GM20431 (cell line): ENCODE measurements around the gene TMEM185B.

Experiments
- in situ Hi-C: fragments of 300-500 bp; cut with MseI, MboI; formaldehyde crosslinking; loops from one replicate; pipeline ENCODE4 v1.15.0; 2020; ENCODE audit warnings: low sequenced_read_pairs; ENCODE audit not compliant: unreplicated experiment

The TMEM185B gene

GRCh38 chr2:120210270-120210693, 12.9 kb downstream of the TMEM185B start:
- in situ Hi-C loops = loop anchor here (25.0 kb wide), 1 partner anchor 102 kb away; no protein-coding TSS in a partner anchor

DNA sequence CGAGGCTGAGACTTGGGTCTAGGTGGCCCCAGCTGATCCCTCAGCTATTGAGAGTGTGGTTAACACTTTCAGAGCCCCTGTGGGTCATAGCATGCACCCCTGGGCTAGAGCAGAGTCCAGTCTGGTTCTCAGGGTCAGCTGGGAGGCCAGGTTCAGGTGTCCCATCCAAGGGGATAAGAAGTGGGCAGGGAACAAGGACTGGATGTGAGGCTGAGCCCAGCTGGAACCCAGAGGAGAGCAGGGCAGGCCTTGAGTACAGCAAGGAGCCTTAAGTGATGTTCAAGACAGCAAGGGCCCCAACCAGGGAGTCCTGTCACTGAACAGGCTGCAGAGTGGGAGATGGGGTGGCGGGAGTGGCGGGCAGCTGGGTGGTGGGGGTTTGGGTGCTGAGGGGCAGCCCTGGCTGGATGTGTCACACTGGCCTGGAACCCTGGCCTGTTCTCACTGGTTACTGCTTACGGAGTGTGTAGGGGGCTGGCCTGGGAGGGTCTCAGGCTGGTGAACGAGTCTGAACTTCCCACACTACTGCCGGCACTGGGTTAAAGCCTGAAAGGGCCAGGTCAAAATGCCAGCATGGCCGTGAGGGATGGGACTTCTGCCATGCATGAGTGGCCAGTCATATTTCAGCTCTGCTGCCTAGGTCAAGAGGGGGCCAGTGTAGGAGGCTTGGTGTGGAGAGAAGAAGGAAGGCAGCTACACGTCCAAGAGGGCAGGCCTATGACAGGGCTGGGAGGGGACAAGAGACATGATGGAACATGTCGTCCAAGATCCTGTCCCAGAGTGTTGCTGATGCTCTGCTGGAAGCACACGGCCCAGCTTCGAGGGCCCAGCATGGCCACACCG, 13.6 kb downstream of the TMEM185B start:
- in situ Hi-C loops = loop anchor here (25.0 kb wide), 1 partner anchor 103 kb away; no protein-coding TSS in a partner anchor

- in situ Hi-C loops = loop anchor here (25.0 kb wide), 1 partner anchor 104 kb away; no protein-coding TSS in a partner anchor
These were observed 14.5 kb downstream of the TMEM185B start for GRCh38 chr2:120208381-120209353.

DNA sequence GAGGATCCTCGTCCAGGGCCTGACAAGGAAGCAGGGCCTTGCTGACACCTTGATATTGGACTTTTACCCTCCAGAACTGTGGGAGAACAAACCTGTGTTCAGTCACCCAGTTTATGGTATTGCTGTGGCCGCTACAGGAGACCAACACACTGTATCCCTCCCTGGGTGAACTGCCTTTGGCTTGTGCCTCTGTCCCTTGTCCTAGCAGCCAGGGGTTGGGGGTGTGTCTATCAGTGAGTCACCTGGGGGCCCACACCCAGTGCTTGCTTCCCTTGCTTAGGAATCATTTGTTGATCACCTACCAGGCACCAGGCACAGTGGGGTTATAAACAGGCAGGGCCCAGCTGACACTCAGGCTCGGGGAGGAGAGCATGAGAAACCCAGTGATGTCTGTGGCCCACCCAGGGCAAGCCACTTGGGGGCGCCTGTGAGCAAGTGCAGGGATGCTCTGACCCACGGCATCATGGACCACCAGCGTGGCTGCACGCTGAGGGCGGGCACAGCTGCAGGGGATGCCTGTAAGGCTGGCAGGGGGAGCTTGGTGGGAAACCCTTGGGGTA, 17.1 kb downstream of the TMEM185B start:
- in situ Hi-C loops = loop anchor here (25.0 kb wide), 1 partner anchor 106 kb away; no protein-coding TSS in a partner anchor

DNA sequence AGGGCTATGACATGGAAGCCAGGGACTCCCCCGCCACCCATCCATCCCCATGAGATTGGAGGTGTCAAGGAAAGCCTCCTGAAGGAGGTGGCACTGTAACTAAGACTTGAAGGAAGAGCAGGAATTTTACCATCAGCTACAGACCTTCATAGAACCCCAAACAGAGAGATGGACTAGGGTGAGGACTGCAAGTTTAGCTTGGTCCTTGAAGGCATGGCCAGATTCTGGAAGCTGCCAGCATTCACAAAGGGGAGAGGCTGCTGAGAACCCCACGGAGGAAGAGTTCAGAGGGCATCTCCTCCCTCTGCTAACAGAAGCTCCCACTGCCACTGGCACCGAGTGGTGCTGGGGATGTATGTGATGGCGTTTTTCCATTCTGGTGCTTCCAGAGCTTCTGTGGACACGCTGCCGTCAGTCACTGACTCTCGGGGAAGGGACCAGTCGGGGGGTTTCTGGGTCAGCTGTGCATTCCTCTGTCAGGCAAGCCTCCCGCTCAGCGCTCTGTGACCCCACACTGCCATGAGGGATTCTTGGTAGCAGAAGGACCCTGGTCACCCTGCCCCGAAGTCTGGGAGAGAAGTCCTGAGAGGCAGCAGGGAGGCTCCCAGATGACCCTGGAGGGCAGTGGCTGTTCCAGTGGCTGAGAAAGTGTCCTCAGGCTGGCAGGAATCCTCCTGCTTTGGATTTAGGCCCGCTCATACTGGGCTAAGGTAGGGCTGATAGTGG, 18.1 kb downstream of the TMEM185B start:
- in situ Hi-C loops = loop anchor here (25.0 kb wide), 1 partner anchor 107 kb away; no protein-coding TSS in a partner anchor

DNA sequence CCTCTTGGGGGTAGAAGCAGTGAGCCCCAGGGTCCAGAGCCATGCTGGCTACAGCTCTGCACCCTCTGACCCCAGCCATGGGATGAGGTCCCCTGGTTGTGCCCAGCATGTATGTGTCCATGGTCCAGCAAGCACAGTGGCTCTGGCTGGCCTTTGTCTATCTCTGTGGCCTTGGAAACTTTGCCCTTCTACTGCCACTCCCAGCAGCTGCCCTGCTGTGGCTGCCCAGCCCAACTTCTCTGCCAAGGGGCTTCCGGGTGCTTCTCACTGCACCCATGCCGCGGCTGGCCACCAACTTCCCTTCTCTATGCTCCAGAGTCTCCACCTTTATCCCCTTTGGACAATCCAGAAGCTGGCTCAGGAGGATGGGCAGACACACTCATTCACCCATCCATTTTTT, 18.8 kb downstream of the TMEM185B start:
- in situ Hi-C loops = loop anchor here (25.0 kb wide), 1 partner anchor 108 kb away; no protein-coding TSS in a partner anchor

DNA sequence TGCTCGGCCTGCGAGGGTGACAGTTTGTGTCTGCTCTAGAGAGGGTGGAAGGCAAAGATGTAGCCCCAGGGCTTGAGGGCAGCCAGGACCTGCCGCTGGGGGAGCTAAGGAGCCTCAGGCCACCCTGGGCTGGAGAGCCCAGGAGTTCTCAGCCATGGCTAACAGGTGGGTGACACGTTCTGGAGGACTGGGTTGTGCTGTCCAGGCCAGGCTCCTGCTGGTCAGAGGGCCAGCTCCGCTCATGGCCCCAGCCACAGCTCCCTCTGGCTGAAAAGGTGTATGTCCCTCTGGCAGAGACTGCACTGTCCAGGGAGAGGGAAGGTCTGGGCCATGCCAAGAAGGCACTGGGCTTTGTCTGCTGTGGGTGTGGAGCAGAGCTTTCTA, 19.2 kb downstream of the TMEM185B start:
- in situ Hi-C loops = loop anchor here (25.0 kb wide), 1 partner anchor 108 kb away; no protein-coding TSS in a partner anchor

DNA sequence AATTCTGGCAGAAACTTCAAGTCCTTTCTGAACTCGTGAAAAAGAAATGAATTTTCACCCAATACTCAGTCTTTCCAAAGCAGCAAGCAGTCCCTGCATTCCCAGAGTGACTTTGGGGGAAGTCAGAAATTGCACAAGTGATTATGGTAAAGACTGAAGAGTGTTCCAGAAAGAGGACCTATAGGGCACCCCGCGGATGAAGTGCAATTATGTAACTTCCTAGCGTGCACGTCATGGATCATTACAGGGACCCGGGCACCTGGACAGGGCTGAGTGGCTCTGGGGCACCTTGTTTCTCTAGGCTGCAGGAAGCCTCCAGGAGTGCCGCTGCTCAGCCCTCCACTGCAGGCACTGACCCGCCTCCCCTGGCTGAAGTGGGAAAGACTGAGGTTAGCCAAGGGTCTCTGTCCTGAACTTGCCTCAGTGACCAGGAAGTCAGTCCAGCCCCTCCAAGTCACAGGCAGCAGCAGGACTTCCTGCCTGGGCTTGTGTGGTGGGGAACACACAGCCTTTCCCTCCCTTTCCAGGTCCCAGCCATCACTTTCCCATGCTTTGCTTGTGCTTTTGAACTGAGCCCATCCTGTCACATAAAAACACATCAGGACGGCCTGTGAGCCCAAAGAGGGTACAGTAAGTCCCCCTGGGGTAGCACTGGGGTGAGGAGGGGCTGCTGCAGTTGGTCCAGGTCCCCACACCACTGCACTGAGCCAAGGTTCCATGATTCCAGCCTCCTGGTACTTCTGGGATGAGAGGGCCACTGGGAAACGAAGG, 19.8 kb downstream of the TMEM185B start:
- in situ Hi-C loops = loop anchor here (25.0 kb wide), 1 partner anchor 109 kb away; no protein-coding TSS in a partner anchor

DNA sequence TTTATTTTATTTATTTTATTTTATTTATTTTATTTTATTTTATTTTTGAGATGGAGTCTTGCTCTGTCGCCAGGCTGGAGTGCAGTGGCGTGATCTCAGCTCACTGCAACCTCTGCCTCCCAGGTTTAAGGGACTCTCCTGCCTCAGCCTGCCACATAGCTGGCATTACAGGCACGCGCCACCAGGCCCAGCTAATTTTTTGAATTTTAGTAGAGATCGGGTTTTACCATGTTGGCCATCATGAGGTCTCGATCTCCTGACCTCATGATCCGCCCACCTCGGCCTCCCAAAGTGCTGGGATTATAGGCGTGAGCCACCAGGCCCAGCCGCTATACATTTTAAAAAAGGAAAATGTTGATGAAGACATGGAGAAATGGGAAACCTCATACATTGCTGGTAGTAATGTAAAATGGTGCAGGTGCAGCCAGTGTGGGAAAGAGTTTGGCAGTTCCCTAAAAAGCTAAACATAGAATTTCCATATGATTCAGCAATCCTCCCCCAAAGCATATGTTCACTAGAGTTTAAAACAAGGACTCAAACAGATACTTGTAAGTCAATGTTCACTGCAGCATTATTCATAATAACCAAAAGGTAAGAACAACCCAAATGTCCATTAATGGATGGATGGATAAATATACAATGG, 23.3 kb downstream of the TMEM185B start:
- in situ Hi-C loops = loop anchor here (25.0 kb wide), 1 partner anchor 112 kb away; no protein-coding TSS in a partner anchor

DNA sequence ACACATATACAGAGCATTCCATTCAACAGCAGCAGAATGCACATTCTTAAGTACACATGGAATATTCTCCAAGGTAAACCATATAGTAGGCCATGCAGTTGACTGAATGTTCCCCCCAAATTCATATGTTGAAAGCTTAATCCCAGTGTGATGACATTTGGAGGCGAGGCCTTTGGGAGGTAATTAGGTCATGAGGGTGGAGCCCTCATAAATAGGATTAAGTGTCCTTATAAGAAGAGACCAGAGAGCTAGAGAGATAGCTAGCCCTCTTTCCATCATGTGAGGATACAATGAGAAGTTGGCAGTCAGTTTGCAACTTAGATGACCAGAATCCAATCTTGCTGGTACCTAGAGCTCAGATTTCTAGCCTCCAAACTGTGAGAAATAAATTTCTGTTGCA, 27.6 kb downstream of the TMEM185B start:
- in situ Hi-C loops = no loop called here

DNA sequence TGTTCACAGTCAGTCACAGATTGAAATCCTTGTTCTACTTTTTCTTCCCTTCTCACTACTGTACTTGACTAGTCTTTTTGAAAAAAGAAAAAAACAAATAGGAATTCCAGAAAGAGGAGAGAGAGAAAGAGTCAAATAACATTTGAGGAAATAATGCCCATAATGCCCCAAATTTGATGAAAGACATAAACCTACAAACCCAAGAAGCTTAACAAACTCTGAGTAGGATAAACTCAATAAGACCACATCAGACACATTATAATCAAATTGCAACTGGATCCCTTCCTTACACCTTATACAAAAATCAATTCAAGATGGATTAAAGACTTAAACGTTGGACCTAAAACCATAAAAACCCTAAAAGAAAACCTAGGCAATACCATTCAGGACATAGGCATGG, 30.9 kb downstream of the TMEM185B start:
- in situ Hi-C loops = no loop called here

DNA sequence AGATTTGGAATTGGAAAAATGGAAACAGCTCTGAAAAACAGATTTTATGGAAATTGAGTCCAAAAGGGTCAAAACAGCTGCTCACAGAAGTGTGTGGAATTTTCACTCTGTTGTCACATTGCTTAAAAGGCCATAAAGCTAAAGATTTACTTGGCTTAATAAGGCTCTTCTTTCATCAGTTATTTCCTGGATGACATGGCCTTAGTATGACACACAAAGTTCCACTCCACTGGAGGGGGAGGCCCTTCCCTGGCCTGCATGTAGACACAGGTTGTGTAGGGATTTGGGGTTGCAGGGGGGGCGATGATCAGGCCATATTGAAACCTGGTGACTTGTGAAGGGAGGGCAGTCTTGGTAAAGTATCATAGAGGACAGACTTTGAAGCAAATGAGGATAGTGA, 34.0 kb downstream of the TMEM185B start:
- in situ Hi-C loops = no loop called here

DNA sequence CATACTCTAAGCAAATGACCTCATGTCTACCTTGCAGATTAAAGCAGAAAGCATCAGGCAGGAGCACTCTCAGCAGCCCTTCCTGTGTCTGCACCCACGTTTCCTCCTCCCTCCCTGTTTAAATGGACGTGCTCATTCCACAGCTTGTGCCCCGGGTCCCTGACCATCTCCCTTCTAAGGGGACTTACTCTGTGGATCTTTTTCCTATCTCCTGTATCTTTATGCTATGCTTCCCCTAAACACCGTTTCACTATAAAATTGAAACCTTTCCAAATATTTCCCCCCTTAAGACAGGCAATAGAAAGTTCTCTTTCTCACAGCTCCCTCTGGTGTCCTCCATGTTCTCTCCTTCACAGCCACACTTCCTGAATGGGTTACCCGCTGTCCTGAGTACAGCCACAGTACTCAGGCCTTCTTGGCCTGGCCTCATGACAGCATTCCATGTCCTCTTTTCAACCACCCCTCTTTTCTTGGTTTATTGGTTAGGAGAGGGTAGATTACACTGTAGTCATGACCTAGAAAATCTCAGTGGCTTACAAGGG, 41.1 kb downstream of the TMEM185B start:
- in situ Hi-C loops = no loop called here

DNA sequence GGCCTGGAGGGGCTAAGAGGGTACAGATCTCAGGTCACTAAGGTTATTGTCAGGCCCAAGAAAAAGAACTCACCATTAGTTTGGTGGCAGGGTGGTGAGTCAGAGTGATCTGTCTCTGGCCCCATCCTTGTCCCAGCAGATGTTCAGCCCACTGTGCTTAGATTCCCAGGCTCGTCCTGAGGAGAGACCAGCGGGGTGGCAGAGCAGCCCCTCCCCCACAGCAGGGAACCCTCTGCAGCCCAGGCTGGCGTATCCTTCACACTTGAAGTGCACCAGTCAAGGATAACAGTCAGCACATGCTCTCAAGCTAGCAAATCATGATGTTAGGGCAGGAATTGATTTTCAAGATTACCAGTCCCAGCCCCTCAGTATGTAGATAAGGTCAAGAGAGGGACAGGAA, 43.1 kb downstream of the TMEM185B start:
- in situ Hi-C loops = no loop called here

DNA sequence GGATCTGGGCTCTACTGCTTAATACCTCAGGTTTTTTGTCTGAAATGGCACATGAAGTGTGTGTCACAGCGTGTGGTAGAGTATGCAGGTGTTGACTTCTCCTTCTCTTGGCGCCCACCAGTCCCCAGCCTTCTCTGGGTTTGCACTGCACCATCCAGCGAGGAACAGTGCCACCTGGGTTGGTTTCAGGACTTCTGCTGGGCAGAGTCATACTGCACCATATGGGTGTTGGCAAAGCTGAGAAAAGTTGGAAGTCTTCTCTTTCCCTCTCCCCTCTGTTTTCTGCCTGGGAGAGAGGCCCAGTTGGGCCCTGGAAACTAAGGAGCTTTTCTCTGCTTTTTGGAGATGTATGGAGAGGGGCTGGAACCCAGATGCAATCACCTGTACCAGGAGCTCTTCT, 43.8 kb downstream of the TMEM185B start:
- in situ Hi-C loops = no loop called here

DNA sequence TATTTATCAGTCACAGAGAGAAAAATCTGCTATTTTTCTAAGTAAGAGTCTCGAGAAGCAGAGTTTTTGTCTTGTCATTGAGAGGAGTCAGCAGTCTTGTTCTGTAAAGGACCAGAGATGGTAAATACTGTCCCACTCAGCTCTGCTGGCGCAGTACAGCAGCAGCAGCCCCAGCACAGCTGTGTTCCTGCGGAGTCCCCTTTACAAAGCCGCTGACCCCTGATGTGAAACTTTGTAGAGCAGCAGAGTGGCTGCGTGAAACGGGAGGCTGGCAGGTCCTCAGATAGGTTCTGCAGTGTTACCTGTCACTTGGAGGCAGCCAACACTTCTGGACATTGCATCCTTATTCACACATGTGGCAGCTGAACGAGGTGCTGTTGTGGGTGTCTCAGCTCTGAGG, 45.2 kb downstream of the TMEM185B start:
- in situ Hi-C loops = no loop called here

- in situ Hi-C loops = no loop called here
These were observed 46.1 kb downstream of the TMEM185B start for GRCh38 chr2:120177001-120177621.
